KMS-11 (cell line): Measurements from ENCODE around the gene C3orf70.

ENCODE experiments used
- H2AFZ ChIP-seq: fragments of 200-600 bp; sonication (generic); 2 replicates; pipeline ENCODE4 v1.6.1; 2016; ENCODE audit warnings: antibody characterized with exemption, mixed run types, low read depth
- H3K27ac ChIP-seq: fragments of 200-600 bp; sonication (generic); 2 replicates; pipeline ENCODE4 v1.6.1; 2016; ENCODE audit warnings: mild to moderate bottlenecking, mixed run types
- H3K27me3 ChIP-seq: fragments of 200-600 bp; sonication (generic); 2 replicates; pipeline ENCODE4 v1.6.1; 2017; ENCODE audit warnings: mild to moderate bottlenecking, low read depth, mixed run types, moderate library complexity; ENCODE audit not compliant: insufficient read depth
- H3K36me3 ChIP-seq: fragments of 200-600 bp; sonication (generic); 2 replicates; pipeline ENCODE4 v1.6.1; 2017; ENCODE audit warnings: mild to moderate bottlenecking, mixed run types; ENCODE audit not compliant: insufficient read depth
- H3K4me1 ChIP-seq: fragments of 200-600 bp; sonication (generic); 2 replicates; pipeline ENCODE4 v1.6.1; 2016; ENCODE audit warnings: mild to moderate bottlenecking, low read depth, mixed run types; ENCODE audit not compliant: poor library complexity, severe bottlenecking
- H3K4me2 ChIP-seq: fragments of 200-600 bp; sonication (generic); 2 replicates; pipeline ENCODE4 v1.7.0; 2016; ENCODE audit warnings: mild to moderate bottlenecking, mixed run types
- H3K4me3 ChIP-seq: fragments of 200-600 bp; sonication (generic); IDR thresholded peaks from 2 replicates; pipeline ENCODE4 v1.6.1; 2017; ENCODE audit warnings: low read depth, low read length, mixed read lengths; ENCODE audit not compliant: insufficient read depth
- H3K79me2 ChIP-seq: fragments of 200-600 bp; sonication (generic); 2 replicates; pipeline ENCODE4 v1.6.1; 2016; ENCODE audit warnings: low read depth, mixed run types; ENCODE audit not compliant: insufficient read depth
- H3K9ac ChIP-seq: fragments of 200-600 bp; sonication (generic); 2 replicates; pipeline ENCODE4 v1.6.1; 2016; ENCODE audit warnings: mild to moderate bottlenecking, mixed run types
- H4K20me1 ChIP-seq: fragments of 200-600 bp; sonication (generic); 2 replicates; pipeline ENCODE4 v1.6.1; 2016; ENCODE audit warnings: mild to moderate bottlenecking, mixed run types; ENCODE audit not compliant: insufficient read depth
- CTCF ChIP-seq: fragments of 200-600 bp; sonication (generic); conservative IDR thresholded peaks from 2 replicates; pipeline ENCODE4 v1.6.1; 2017; ENCODE audit warnings: low read depth, mild to moderate bottlenecking, antibody characterized with exemption, low read length, moderate library complexity, mixed read lengths

Gene C3orf70

GRCh38 chr3:185082149-185082548, 70.7 kb downstream of the C3orf70 start:
- no peaks in the 10 kb centered on the region for H3K79me2 ChIP-seq
- no peak overlapping the region for H3K4me3 ChIP-seq
- no peaks in the 10 kb centered on the region for H4K20me1 ChIP-seq
- H3K4me1 ChIP-seq, result peaks cover 2% of the 10 kb centered on the region
- no peaks in the 10 kb centered on the region for H3K27me3 ChIP-seq
- no peak for TF ChIP-seq CTCF
- no peak overlapping the region for H2AFZ ChIP-seq
- no peaks in the 10 kb centered on the region for H3K36me3 ChIP-seq
- no peak overlapping the region for H3K27ac ChIP-seq
- no peak overlapping the region for H3K4me2 ChIP-seq
- H3K9ac ChIP-seq, result no peak overlapping the region

GRCh38 chr3:185081521-185081920, 71.3 kb downstream of the C3orf70 start:
- Histone ChIP-seq H3K36me3 (no peaks in the 10 kb centered on the region), H3K27me3 (no peaks in the 10 kb centered on the region), H3K27ac (no peak overlapping the region), H4K20me1 (no peaks in the 10 kb centered on the region), H2AFZ (no peak overlapping the region), H3K4me2 (no peak overlapping the region), H3K79me2 (no peaks in the 10 kb centered on the region), H3K4me1 (no peaks in the 10 kb centered on the region), H3K4me3 (no peak overlapping the region), H3K9ac (no peak overlapping the region)
- no peak for TF ChIP-seq CTCF

GRCh38 chr3:185079625-185080024, 73.2 kb downstream of the C3orf70 start:
- H3K27me3 ChIP-seq, result no peaks in the 10 kb centered on the region
- no peak overlapping the region for H3K9ac ChIP-seq
- H4K20me1 ChIP-seq, result no peaks in the 10 kb centered on the region
- H3K4me1 ChIP-seq, result no peaks in the 10 kb centered on the region
- H3K36me3 ChIP-seq, result no peaks in the 10 kb centered on the region
- H3K4me3 ChIP-seq, result no peak overlapping the region
- H3K4me2 ChIP-seq, result no peak overlapping the region
- no peak overlapping the region for H3K27ac ChIP-seq
- no peak for TF ChIP-seq CTCF
- no peaks in the 10 kb centered on the region for H3K79me2 ChIP-seq
- no peak overlapping the region for H2AFZ ChIP-seq

GRCh38 chr3:185076219-185076618, 76.6 kb downstream of the C3orf70 start:
- Histone ChIP-seq H3K27ac (no peak overlapping the region), H3K9ac (no peak overlapping the region), H3K27me3 (no peaks in the 10 kb centered on the region), H2AFZ (no peak overlapping the region), H3K4me2 (no peak overlapping the region), H4K20me1 (no peaks in the 10 kb centered on the region), H3K4me1 (no peaks in the 10 kb centered on the region), H3K79me2 (no peaks in the 10 kb centered on the region), H3K4me3 (no peak overlapping the region), H3K36me3 (no peaks in the 10 kb centered on the region)
- no peak for TF ChIP-seq CTCF
